Esophagus squamous epithelium (tissue), 4 donors: Measurements from ENCODE around the gene MGAT4B. TPM values are rescaled to one million over a fixed set of nuclear protein-coding genes. Genes with fewer than 3 reads are reported as not detected.

Source experiments
- small RNA-seq, 4 donors: library from RNA; depleted of rRNA; stranded (forward); fragments of <200 nt; gene quantifications; one replicate each; pipeline ENCODE3, GENCODE V24; 2016
- total RNA-seq, 4 donors: library from RNA; depleted of rRNA; stranded (reverse); fragments of >200 nt; gene quantifications; one replicate each; pipeline ENCODE4 v1.1.0, GENCODE V29; 2016

The MGAT4B gene
- total RNA-seq, 4 donors from 2014 or later: 68.5 to 119 (median 87.7) TPM

Small RNA genes within 50 kb of the gene (small RNA-seq; reads per million reads assigned to genes)
- gene MIR1229: 0 to 0.09 (median 0.04) reads per million in 4 donors
- gene RF00019: 0 reads per million in 4 donors

Other genes starting within 250 kb of the MGAT4B start
- 100 to 1,000 TPM; 209 to 645 (median 383) TPM for gene HNRNPH1, start 183.2 kb downstream of the MGAT4B start, total RNA-seq
- gene CBY3, start 125.8 kb downstream of the MGAT4B start, total RNA-seq: not detected
- gene CANX, start 107.9 kb downstream of the MGAT4B start, total RNA-seq: 100 to 1,000 TPM; 200 to 321 (median 252) TPM
- gene MAML1, start 74.0 kb downstream of the MGAT4B start, total RNA-seq: 10 to 100 TPM; 16.6 to 29.0 (median 17.9) TPM
- 1 to 10 TPM in 3 of 4 donors, not detected in 1; 4.6 to 6.9 (median 4.7) TPM for gene LTC4S, start 12.9 kb downstream of the MGAT4B start, total RNA-seq
- 100 to 1,000 TPM; 105 to 236 (median 149) TPM for gene SQSTM1, start 14.0 kb upstream of the MGAT4B start, total RNA-seq
- 10 to 100 TPM in 3 of 4 donors, 1 to 10 TPM in 1; 6.9 to 21.9 (median 10.7) TPM for gene MRNIP, start 52.0 kb upstream of the MGAT4B start, total RNA-seq
- 10 to 100 TPM; 50.7 to 78.5 (median 62.4) TPM for gene TBC1D9B, start 101.0 kb upstream of the MGAT4B start, total RNA-seq